Adrenal gland (tissue), 12 donors: ENCODE data around the gene TCEA3. TPM values are rescaled to one million over a fixed set of nuclear protein-coding genes. Genes with fewer than 3 reads are reported as not detected.

ENCODE experiments used
- DNase-seq, 7 donors: peaks; one replicate each; pipeline ENCODE4 v3.0.0-alpha.2; 2019 to 2020
- H3K27ac ChIP-seq, 5 donors: fragments of 200-600 bp; sonication (generic) in 4 of 5; 1 replicate in 3 of 5; 2 replicates in 2 of 5; pipeline versions ENCODE4 v1.5.1 to v1.8.0; 2016 to 2020; ENCODE audit warnings: mild to moderate bottlenecking in 1 of 5
- H3K27me3 ChIP-seq: fragments of 200-600 bp; 2 replicates; pipeline ENCODE4 v1.8.0; 2021
- H3K36me3 ChIP-seq, 2 donors: fragments of 200-600 bp; replicated peaks in 1 of 2; 1 replicate in 1 of 2; 2 replicates in 1 of 2; pipeline versions ENCODE4 v1.5.1 to v1.8.0; 2018 to 2022
- H3K4me1 ChIP-seq, 2 donors: fragments of 200-600 bp; replicated peaks in 1 of 2; 1 replicate in 1 of 2; 2 replicates in 1 of 2; pipeline versions ENCODE4 v1.5.1 to v1.8.0; 2018 to 2021
- H3K4me3 ChIP-seq, 4 donors: fragments of 200-600 bp; sonication (generic) in 3 of 4; one replicate each; pipeline ENCODE4 v1.5.1; 2016 to 2018
- H3K9me3 ChIP-seq, 3 donors: fragments of 200-600 bp; sonication (generic) in 1 of 3; replicated peaks in 1 of 3; 1 replicate in 2 of 3; 2 replicates in 1 of 3; pipeline versions ENCODE4 v1.5.1 to v1.8.0; 2016 to 2021
- POLR2A ChIP-seq, 2 donors: fragments of 450-650 bp; IDR thresholded peaks; one replicate each; pipeline ENCODE4 v1.6.1; 2017; ENCODE audit warnings: antibody characterized with exemption in 2 of 2, mild to moderate bottlenecking in 2 of 2, moderate library complexity in 1 of 2
- WGBS, 4 donors: extraction: QIAGEN DNeasy Blood & Tissue Kit in 2 of 4; methylation state at CpG; one replicate each; pipeline versions ENCODE4 v1.1.5 to v1.1.7; 2013 to 2017; 5-methylcytosine and 5-hydroxymethylcytosine counted together
- intact Hi-C, 2 donors: fragments of 100-400 bp; cut with DNase I; formaldehyde crosslinking; loops; one replicate each; pipeline versions ENCODE4 v1.14.1 to v1.15.0; 2022 to 2023
- polyA plus RNA-seq, 3 donors: library from polyadenylated mRNA; stranded (reverse); fragments of 200-250 nt in 2 of 3; fragments of 350-450 nt in 1 of 3; fragmentation: Illumina TruSeq in 1 of 3; extraction: RNeasy Lipid Tissue Mini Kit (QIAGEN cat#74804) in 1 of 3; gene quantifications; one replicate each; pipeline ENCODE4 v1.2.3, GENCODE V29; 2013 to 2014
- total RNA-seq, 9 donors: library from RNA; depleted of rRNA in 4 of 9; stranded (reverse); fragments of >200 nt in 4 of 9; fragments of 120-200 nt in 1 of 9; fragmentation: NEBNext Ultra II Directional in 1 of 9; extraction: Animal tissue kit (Norgen Biotek cat#: 25700) in 1 of 9; gene quantifications; one replicate each; pipeline versions ENCODE4 v1.1.0 to v1.2.4, GENCODE V29; 2013 to 2023
- TF ChIP-seq, protein P1 (sequence below), 6 experiments: fragments of 450-650 bp in 4 of 6; fragments of 200-600 bp in 2 of 6; sonication (generic) in 1 of 6; IDR thresholded peaks; 1 replicate in 5 of 6; 2 replicates in 1 of 6; pipeline versions ENCODE4 v1.5.1 to v1.8.0; 2016 to 2021; ENCODE audit warnings: antibody characterized with exemption in 6 of 6, mild to moderate bottlenecking in 2 of 6, moderate library complexity in 1 of 6
- donor health status: healthy with polysubstance abuse.
- donor health status: Bipolar disorder and iron deficiency.
- donor health status: DM: yes; HTN: yes; CAD: no.
- donor health status: DM: no; HTN: no; CAD: no.
- donor health status: DM: no; HTN: no; CAD: no.
- donor health status: DM: yes; HTN: yes; CAD: no.

TCEA3 gene
- total and polyA plus RNA-seq, 12 donors, result 23.6 to 171 (median 115) TPM

DNA sequence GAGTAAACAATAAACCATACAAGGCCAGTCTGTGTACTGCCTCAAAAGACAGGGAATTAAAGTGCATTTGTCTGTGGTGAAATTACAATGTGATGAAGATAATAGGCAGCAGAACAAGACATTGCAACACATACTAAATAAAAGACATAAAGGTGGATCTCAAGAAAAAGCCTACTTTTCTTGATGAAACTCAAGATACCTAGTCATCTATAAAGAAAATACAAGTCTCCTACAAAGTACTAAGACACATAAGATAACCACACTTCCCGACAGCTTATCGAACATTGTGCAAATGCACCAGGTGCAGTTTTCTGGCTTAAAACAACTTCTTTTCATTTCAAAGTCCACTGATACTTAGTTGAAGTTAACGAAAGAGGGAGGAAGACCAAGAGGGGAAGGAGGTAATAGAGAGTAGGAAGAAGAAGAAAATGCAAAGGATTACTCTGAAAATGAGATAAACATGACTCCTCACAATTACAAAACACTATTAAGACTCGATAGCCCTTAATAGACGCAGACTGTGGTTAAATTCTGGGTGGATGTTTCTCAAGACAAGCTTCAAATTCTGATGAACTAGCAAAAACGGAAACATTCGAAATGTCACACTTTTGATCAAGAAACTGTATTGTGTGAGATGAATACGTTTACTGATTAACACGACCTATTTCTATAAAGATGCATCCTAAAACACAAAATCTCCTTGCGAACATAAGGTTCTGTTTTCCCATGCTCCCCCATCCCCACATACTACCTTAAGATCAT, 82.4 kb downstream of the TCEA3 start:
- Histone ChIP-seq H3K4me3 (peak overlapping the region in 2 of 4 donors; percentile 56 to 97), H3K36me3 (peaks cover 0 to 9% of the 10 kb centered on the region in 2 donors), H3K4me1 (peaks cover 29 to 63% of the 10 kb centered on the region in 2 donors), H3K9me3 (no peaks in the 10 kb centered on the region), H3K27me3 (no peaks in the 10 kb centered on the region), H3K27ac (peak overlapping the region in 3 of 5 donors; percentile 13 to 98 (median 95))
- DNase-seq, result no peak
- intact Hi-C loops, result loop anchor here (5.0 to 10.0 kb wide), 2 partner anchors 55 to 143 kb away; partner anchors contain the start of gene ASAP3 (in 1 of the 2)
- no peak for TF ChIP-seq POLR2A (IDR thresholded peaks at IDR 0.05)
- TF ChIP-seq, protein P1, sequence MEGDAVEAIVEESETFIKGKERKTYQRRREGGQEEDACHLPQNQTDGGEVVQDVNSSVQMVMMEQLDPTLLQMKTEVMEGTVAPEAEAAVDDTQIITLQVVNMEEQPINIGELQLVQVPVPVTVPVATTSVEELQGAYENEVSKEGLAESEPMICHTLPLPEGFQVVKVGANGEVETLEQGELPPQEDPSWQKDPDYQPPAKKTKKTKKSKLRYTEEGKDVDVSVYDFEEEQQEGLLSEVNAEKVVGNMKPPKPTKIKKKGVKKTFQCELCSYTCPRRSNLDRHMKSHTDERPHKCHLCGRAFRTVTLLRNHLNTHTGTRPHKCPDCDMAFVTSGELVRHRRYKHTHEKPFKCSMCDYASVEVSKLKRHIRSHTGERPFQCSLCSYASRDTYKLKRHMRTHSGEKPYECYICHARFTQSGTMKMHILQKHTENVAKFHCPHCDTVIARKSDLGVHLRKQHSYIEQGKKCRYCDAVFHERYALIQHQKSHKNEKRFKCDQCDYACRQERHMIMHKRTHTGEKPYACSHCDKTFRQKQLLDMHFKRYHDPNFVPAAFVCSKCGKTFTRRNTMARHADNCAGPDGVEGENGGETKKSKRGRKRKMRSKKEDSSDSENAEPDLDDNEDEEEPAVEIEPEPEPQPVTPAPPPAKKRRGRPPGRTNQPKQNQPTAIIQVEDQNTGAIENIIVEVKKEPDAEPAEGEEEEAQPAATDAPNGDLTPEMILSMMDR (IDR thresholded peaks at IDR 0.05), result no peak
- WGBS, 4 donors, result 5 to 9% (median 8%) methylated on average over 10 of the region's 10 CpGs

DNA sequence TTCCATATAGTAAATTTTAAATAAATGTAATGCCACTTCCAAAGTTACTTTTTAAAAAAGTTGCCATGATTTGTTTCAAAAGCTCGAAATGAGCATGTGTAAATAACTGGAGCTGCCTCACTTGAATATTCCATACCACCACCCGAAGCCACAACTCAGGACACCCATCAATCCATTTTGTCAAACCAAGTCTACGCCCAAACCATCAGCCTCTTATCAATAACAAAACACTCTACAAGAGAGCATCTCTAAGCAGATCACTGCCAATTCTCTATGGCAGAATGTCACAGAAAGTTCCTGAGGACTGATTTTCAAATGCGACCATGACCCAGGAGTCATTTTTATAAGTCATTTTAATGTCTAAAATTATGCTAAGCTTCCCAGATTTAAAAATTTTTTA, 84.9 kb downstream of the TCEA3 start:
- no peaks in the 10 kb centered on the region for H3K27me3 ChIP-seq
- WGBS, 4 donors, result 51 to 65% (median 59%) methylated on average over 4 of the region's 4 CpGs
- H3K9me3 ChIP-seq, result no peaks in the 10 kb centered on the region
- H3K4me3 ChIP-seq, result no peak overlapping the region
- no peak for DNase-seq
- TF ChIP-seq POLR2A (IDR thresholded peaks at IDR 0.05), result no peak
- TF ChIP-seq, protein P1 (IDR thresholded peaks at IDR 0.05), result no peak
- intact Hi-C loops, result loop anchor here (5.0 to 10.0 kb wide), 3 partner anchors 58 to 145 kb away; partner anchors contain the start of gene ASAP3 (in 1 of the 2)
- peaks cover 0 to 30% of the 10 kb centered on the region in 2 donors for H3K36me3 ChIP-seq
- H3K27ac ChIP-seq, result no peak overlapping the region
- peaks cover 29 to 57% of the 10 kb centered on the region in 2 donors for H3K4me1 ChIP-seq

DNA sequence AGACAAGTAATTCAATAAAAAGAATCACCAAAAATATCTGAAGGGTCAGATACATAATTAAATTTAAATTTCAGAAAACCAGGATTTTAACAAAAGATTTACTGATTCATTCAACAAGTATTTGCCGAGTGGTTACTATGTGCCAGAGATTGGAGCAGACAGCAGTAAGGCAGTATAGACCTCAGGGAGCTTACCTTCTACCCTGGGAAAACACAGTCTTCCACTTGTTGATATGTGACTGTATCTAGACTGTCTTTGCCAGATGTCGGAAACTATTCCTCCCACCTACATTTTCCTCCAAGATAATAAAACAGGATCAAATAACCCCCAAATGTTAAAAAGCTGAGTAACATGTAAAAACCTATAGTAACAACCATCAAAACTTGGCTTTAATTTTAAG, 86.7 kb downstream of the TCEA3 start:
- DNase-seq, result no peak
- H3K36me3 ChIP-seq, result peaks cover 0 to 47% of the 10 kb centered on the region in 2 donors
- no peaks in the 10 kb centered on the region for H3K9me3 ChIP-seq
- intact Hi-C loops, result loop anchor here in 1 of 2 donors (10.0 kb wide), 1 partner anchor 67 kb away; no protein-coding TSS in a partner anchor
- H3K4me1 ChIP-seq, result peaks cover 29 to 56% of the 10 kb centered on the region in 2 donors
- TF ChIP-seq POLR2A (IDR thresholded peaks at IDR 0.05), result no peak
- TF ChIP-seq, protein P1 (IDR thresholded peaks at IDR 0.05), result no peak
- H3K27ac ChIP-seq, result no peak overlapping the region
- no peak overlapping the region for H3K4me3 ChIP-seq
- no peaks in the 10 kb centered on the region for H3K27me3 ChIP-seq
- WGBS, 4 donors, result 73 to 80% (median 78%) methylated on average over 2 of the region's 2 CpGs

DNA sequence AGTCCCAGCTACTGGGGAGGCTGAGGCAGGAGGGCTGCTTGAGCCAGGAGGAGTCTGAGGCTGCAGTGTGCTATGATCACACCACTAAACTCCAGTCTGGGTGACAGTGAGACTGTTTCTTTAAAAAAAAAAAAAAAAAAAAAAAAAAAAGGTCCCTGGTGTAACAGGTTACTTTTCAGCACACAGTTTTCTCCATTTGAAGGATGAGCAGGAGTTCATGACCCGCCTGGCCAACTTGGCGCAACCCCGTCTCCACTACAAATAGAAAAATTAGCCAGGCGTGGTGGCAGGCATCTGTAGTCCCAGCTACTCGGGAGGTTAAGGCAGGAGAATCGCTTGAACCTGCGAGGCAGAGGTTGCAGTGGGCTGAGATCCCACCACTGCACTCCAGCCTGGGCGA, 92.8 kb downstream of the TCEA3 start:
- no peak for TF ChIP-seq POLR2A (IDR thresholded peaks at IDR 0.05)
- TF ChIP-seq, protein P1 (IDR thresholded peaks at IDR 0.05), result no peak
- DNase-seq, result no peak
- WGBS, 4 donors, result 79 to 96% (median 90%) methylated on average over 8 of the region's 8 CpGs
- H3K36me3 ChIP-seq, result peaks cover 0 to 92% of the 10 kb centered on the region in 2 donors
- no peak overlapping the region for H3K27ac ChIP-seq
- H3K9me3 ChIP-seq, result no peaks in the 10 kb centered on the region
- H3K27me3 ChIP-seq, result no peaks in the 10 kb centered on the region
- peaks cover 0 to 24% of the 10 kb centered on the region in 2 donors for H3K4me1 ChIP-seq
- intact Hi-C loops, result loop anchor here in 1 of 2 donors (10.0 kb wide), 1 partner anchor 73 kb away; no protein-coding TSS in a partner anchor
- H3K4me3 ChIP-seq, result no peak overlapping the region

Other genes starting within 250 kb of the TCEA3 start
- under 1 TPM in 1 of 9 donors, not detected in 8; 0.06 TPM for gene HTR1D, start 207.2 kb downstream of the TCEA3 start, total RNA-seq
- under 1 TPM in 1 of 3 donors, not detected in 2; 0.03 TPM for gene HTR1D, start 207.2 kb downstream of the TCEA3 start, polyA plus RNA-seq
- 100 to 1,000 TPM in 4 of 9 donors, 10 to 100 TPM in 5; 36.5 to 141 (median 96.3) TPM for gene HNRNPR, start 80.5 kb downstream of the TCEA3 start, total RNA-seq
- gene HNRNPR, start 80.5 kb downstream of the TCEA3 start, polyA plus RNA-seq, result 100 to 1,000 TPM in 1 of 3 donors, 10 to 100 TPM in 2; 51.7 to 190 (median 83.1) TPM
- gene ZNF436, start 54.9 kb downstream of the TCEA3 start, total RNA-seq, result 10 to 100 TPM in 8 of 9 donors, 1 to 10 TPM in 1; 7.8 to 43.7 (median 27.4) TPM
- gene ZNF436, start 54.9 kb downstream of the TCEA3 start, polyA plus RNA-seq, result 10 to 100 TPM; 10.1 to 16.2 (median 13.3) TPM
- gene ASAP3, start 59.4 kb upstream of the TCEA3 start, total RNA-seq, result 100 to 1,000 TPM in 2 of 9 donors, 10 to 100 TPM in 7; 47.6 to 122 (median 77.3) TPM
- 100 to 1,000 TPM in 1 of 3 donors, 10 to 100 TPM in 2; 22.4 to 117 (median 81.0) TPM for gene ASAP3, start 59.4 kb upstream of the TCEA3 start, polyA plus RNA-seq
- gene E2F2, start 106.5 kb upstream of the TCEA3 start, total RNA-seq, result 1 to 10 TPM in 1 of 9 donors, under 1 TPM in 7, not detected in 1; 0.12 to 3.7 (median 0.48) TPM
- under 1 TPM; 0.07 to 0.35 (median 0.16) TPM for gene E2F2, start 106.5 kb upstream of the TCEA3 start, polyA plus RNA-seq
- 100 to 1,000 TPM in 5 of 9 donors, 10 to 100 TPM in 4; 55.3 to 213 (median 103) TPM for gene ID3, start 134.8 kb upstream of the TCEA3 start, total RNA-seq
- gene ID3, start 134.8 kb upstream of the TCEA3 start, polyA plus RNA-seq, result 100 to 1,000 TPM in 2 of 3 donors, 10 to 100 TPM in 1; 28.8 to 133 (median 114) TPM